Endothelial cell of umbilical vein (primary cell): ENCODE results near the gene LKAAEAR1. TPM values are rescaled to one million over a fixed set of nuclear protein-coding genes. Genes with fewer than 3 reads are reported as not detected.

ENCODE experiments used
- BruUV-seq: library from RNA; stranded (reverse); fragments of 400-500 nt; replicated peaks from 2 replicates; lab custom pipeline; 2021; lab: Mats Ljungman, UMichigan
- CTCF ChIA-PET: fragments of 300-600, 350-600 bp; sonication (Branson Sonifier 250); formaldehyde crosslinking; loops from one replicate; lab custom pipeline; 2021; ENCODE audit warnings: antibody characterized with exemption, inconsistent platforms; lab: Charles Lee
- POLR2A ChIA-PET: fragments of 300-600, 350-600 bp; sonication (Branson Sonifier 250); formaldehyde crosslinking; loops from one replicate; lab custom pipeline; 2021; ENCODE audit warnings: antibody characterized with exemption, inconsistent platforms; lab: Charles Lee
- DNase-seq: peaks from one replicate; pipeline ENCODE4 v3.0.0-alpha.2; 2011; ENCODE audit warnings: low read depth, low spot score
- FAIRE-seq: peaks from 2 replicates; lab custom pipeline; 2011; peaks lifted over from hg19 to GRCh38; lab: Jason Lieb, UNC
- H2AFZ ChIP-seq: 2 replicates; pipeline ENCODE4 v1.6.0; 2012; ENCODE audit warnings: low read depth, low read length, control low read depth, inconsistent platforms
- H3K27ac ChIP-seq: 2 replicates; pipeline ENCODE4 v1.5.1; 2011; ENCODE audit warnings: low read depth, mild to moderate bottlenecking, control low read depth, low read length, moderate library complexity; ENCODE audit not compliant: insufficient read depth
- H3K27me3 ChIP-seq, 2 experiments: 2 replicates each; pipeline versions ENCODE4 v1.6.0 to v1.6.1; 2011; ENCODE audit warnings: low read length in 2 of 2, mixed read lengths in 1 of 2; ENCODE audit not compliant: control insufficient read depth in 2 of 2, insufficient read depth in 2 of 2
- H3K36me3 ChIP-seq, 2 experiments: 2 replicates in 1 of 2; 3 replicates in 1 of 2; pipeline ENCODE4 v1.5.1; 2011; ENCODE audit warnings: low read length in 2 of 2, mild to moderate bottlenecking in 1 of 2, moderate library complexity in 1 of 2; ENCODE audit not compliant: control insufficient read depth in 2 of 2, insufficient read depth in 2 of 2; ENCODE audit errors: extremely low read depth in 1 of 2
- H3K4me1 ChIP-seq: 3 replicates; pipeline ENCODE4 v1.5.1; 2011; ENCODE audit warnings: mild to moderate bottlenecking, low read length; ENCODE audit not compliant: control insufficient read depth, insufficient read depth; ENCODE audit errors: extremely low read depth
- H3K4me2 ChIP-seq: 2 replicates; pipeline ENCODE4 v1.6.1; 2011; ENCODE audit warnings: low read length, control low read depth, mixed read lengths; ENCODE audit not compliant: insufficient read depth
- H3K4me3 ChIP-seq, 3 experiments: fragments of 200-600 bp in 1 of 3; sonication (generic), shearing (Covaris generic) in 1 of 3; replicated peaks in 1 of 3; 2 replicates each; pipeline ENCODE4 v1.5.1; 2011 to 2016; ENCODE audit warnings: control low read depth in 3 of 3, low read length in 3 of 3, mild to moderate bottlenecking in 2 of 3, inconsistent platforms in 1 of 3, low read depth in 1 of 3, moderate library complexity in 1 of 3; ENCODE audit not compliant: insufficient read depth in 1 of 3
- H3K79me2 ChIP-seq: 2 replicates; pipeline ENCODE4 v1.6.0; 2012; ENCODE audit warnings: low read length, inconsistent platforms; ENCODE audit not compliant: control insufficient read depth, insufficient read depth
- H3K9ac ChIP-seq: replicated peaks from 2 replicates; pipeline ENCODE3; 2011; ENCODE audit warnings: low read length, control low read depth; ENCODE audit not compliant: insufficient read depth; ENCODE audit errors: extremely low read depth
- H3K9me1 ChIP-seq: replicated peaks from 3 replicates; pipeline ENCODE4 v1.6.0; 2011; ENCODE audit warnings: mild to moderate bottlenecking, low read length; ENCODE audit not compliant: control insufficient read depth, insufficient read depth; ENCODE audit errors: extremely low read depth
- H3K9me3 ChIP-seq: replicated peaks from 2 replicates; pipeline ENCODE4 v1.5.1; 2012; ENCODE audit warnings: low read length, inconsistent platforms; ENCODE audit not compliant: control insufficient read depth, insufficient read depth
- H4K20me1 ChIP-seq: replicated peaks from 2 replicates; pipeline ENCODE3; 2011; ENCODE audit warnings: mild to moderate bottlenecking, low read length; ENCODE audit not compliant: control insufficient read depth, insufficient read depth; ENCODE audit errors: extremely low read depth
- EZH2 ChIP-seq: IDR thresholded peaks from 2 replicates; pipeline ENCODE4 v1.6.1; 2012; ENCODE audit warnings: borderline replicate concordance, low read depth, mild to moderate bottlenecking, moderate library complexity, low read length, inconsistent platforms; ENCODE audit not compliant: severe bottlenecking
- FOS ChIP-seq: IDR thresholded peaks from 2 replicates; pipeline ENCODE4 v1.6.1; 2011; ENCODE audit warnings: mild to moderate bottlenecking, low read length, moderate library complexity, borderline replicate concordance; ENCODE audit not compliant: insufficient read depth
- GATA2 ChIP-seq: IDR thresholded peaks from 2 replicates; pipeline ENCODE4 v1.7.0; 2011; ENCODE audit warnings: low read depth, mild to moderate bottlenecking, moderate library complexity, mixed read lengths, low read length; ENCODE audit not compliant: insufficient read length, insufficient read depth
- JUN ChIP-seq: IDR thresholded peaks from 2 replicates; pipeline ENCODE4 v1.6.1; 2011; ENCODE audit warnings: borderline replicate concordance, low read depth; ENCODE audit not compliant: insufficient read length, insufficient read depth
- MAX ChIP-seq: IDR thresholded peaks from 2 replicates; pipeline ENCODE4 v1.6.1; 2011; ENCODE audit not compliant: insufficient read depth, insufficient read length
- MYC ChIP-seq: IDR thresholded peaks from one replicate; pipeline ENCODE4 v1.6.1; 2011; ENCODE audit warnings: mild to moderate bottlenecking, low read depth, low read length
- POLR2A ChIP-seq: IDR thresholded peaks from 2 replicates; pipeline ENCODE4 v1.6.1; 2012; ENCODE audit warnings: low read depth, mild to moderate bottlenecking, control low read depth, low read length
- POLR2AphosphoS5 ChIP-seq: IDR thresholded peaks from 2 replicates; pipeline ENCODE4 v1.6.1; 2012; ENCODE audit warnings: low read depth, mild to moderate bottlenecking, control low read depth, low read length, moderate library complexity; ENCODE audit not compliant: insufficient read depth
- dilution Hi-C: fragments of 300-500 bp; cut with MboI; formaldehyde crosslinking; loops from one replicate; pipeline ENCODE4 v1.15.0; 2019; ENCODE audit warnings: low sequenced_read_pairs; ENCODE audit not compliant: extremely low pct_ligation_motif_present
- intact Hi-C: fragments of 100-400 bp; cut with micrococcal nuclease; formaldehyde crosslinking; loops from one replicate; pipeline ENCODE4 v1.10.0; 2022
- polyA plus RNA-seq, 4 experiments: library from polyadenylated mRNA; depleted of rRNA in 3 of 4; stranded (reverse) in 3 of 4; unstranded in 1 of 4; fragments of >200 nt; gene quantifications; 2 replicates each; pipeline versions ENCODE4 v1.2.1 to v1.2.3, GENCODE V29; 2011 to 2012; ENCODE audit warnings: missing spikeins in 1 of 4
- total RNA-seq: library from RNA; stranded (reverse); gene quantifications from 2 replicates; pipeline ENCODE4 v1.2.3, GENCODE V29; 2021
- TF ChIP-seq, protein P1 (sequence below), 2 donors: IDR thresholded peaks; 1 replicate in 1 of 2; 2 replicates in 1 of 2; pipeline ENCODE4 v1.5.1; 2011; ENCODE audit warnings: low read length in 2 of 2, mild to moderate bottlenecking in 2 of 2, moderate library complexity in 2 of 2, control low read depth in 1 of 2, inconsistent platforms in 1 of 2, low read depth in 1 of 2; ENCODE audit not compliant: insufficient read depth in 1 of 2; ENCODE audit errors: extremely low read depth in 1 of 2

The LKAAEAR1 gene
- total and polyA plus RNA-seq, 2 donors (not counting 3 experiments of a cell fraction or from before 2014, with no cell fraction given), result 0.29 TPM; not detected in 1

DNA sequence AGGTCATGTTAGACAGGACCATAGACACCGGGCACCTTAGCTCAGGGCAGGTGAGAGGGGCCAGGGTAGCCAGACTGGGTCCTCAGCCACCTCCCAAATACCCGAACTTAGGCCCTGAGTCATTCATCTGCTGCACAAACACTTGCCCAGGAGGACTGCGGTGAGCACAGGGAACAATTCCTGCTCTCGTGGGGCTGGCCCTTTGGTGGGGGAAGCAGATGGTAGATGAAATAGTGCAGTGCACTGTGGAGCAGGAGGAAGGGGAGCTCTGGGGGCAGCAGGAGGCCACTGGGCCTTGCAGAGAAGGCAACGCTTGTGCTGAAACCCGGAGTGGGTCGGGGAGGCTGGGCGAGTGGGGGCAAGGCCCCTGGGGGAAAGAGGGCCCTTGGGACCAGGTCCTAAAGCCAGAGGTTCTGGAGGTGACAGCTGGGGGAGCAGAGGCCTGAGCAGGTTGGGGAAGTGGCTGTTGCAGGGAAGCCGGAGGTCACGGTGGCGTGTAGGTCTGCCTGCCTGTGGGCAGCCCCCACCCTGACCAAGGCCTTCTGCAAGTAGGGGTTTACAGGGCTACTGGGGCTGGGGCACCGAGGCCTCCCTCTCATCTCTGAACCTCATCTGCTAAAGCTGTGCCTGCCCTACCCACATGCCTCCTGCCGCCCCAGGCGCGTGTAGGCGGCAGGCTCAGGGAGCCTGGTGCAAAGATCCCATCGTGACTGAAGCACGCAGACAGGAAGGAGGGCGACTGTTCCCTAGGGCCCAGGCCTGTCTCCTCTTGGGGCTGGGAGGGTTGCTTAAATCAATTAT, 27.8 kb upstream of the LKAAEAR1 start:
- ChIA-PET POLR2A (no interaction called here), CTCF (interaction anchor here (1.4 to 1.5 kb wide), 3 partner anchors 9 to 29 kb away, joined by 4 to 5 read pairs (median 5); no protein-coding TSS in a partner anchor)
- no peaks in the 10 kb centered on the region for H3K9me1 ChIP-seq
- no peak overlapping the region for H3K4me2 ChIP-seq
- no peak overlapping the region for H3K9ac ChIP-seq
- dilution Hi-C loops, result no loop called here
- no peak overlapping the region for H3K4me3 ChIP-seq
- FAIRE-seq (no peak), DNase-seq (no peak)
- no peaks in the 10 kb centered on the region for H3K9me3 ChIP-seq
- H2AFZ ChIP-seq, result no peak overlapping the region
- no peaks in the 10 kb centered on the region for H3K27me3 ChIP-seq
- no peaks in the 10 kb centered on the region for H3K79me2 ChIP-seq
- intact Hi-C loops, result no loop called here
- H4K20me1 ChIP-seq, result no peaks in the 10 kb centered on the region
- no peak for TF ChIP-seq POLR2A
- TF ChIP-seq POLR2AphosphoS5, result no peak
- TF ChIP-seq JUN, result no peak
- no peak for TF ChIP-seq MYC
- no peak for TF ChIP-seq GATA2
- TF ChIP-seq FOS, result no peak
- TF ChIP-seq EZH2, result no peak
- TF ChIP-seq, protein P1, sequence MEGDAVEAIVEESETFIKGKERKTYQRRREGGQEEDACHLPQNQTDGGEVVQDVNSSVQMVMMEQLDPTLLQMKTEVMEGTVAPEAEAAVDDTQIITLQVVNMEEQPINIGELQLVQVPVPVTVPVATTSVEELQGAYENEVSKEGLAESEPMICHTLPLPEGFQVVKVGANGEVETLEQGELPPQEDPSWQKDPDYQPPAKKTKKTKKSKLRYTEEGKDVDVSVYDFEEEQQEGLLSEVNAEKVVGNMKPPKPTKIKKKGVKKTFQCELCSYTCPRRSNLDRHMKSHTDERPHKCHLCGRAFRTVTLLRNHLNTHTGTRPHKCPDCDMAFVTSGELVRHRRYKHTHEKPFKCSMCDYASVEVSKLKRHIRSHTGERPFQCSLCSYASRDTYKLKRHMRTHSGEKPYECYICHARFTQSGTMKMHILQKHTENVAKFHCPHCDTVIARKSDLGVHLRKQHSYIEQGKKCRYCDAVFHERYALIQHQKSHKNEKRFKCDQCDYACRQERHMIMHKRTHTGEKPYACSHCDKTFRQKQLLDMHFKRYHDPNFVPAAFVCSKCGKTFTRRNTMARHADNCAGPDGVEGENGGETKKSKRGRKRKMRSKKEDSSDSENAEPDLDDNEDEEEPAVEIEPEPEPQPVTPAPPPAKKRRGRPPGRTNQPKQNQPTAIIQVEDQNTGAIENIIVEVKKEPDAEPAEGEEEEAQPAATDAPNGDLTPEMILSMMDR (IDR thresholded peaks at IDR 0.05; ENCODE audit: extremely low read depth in 1 of 2, insufficient read depth in 1 of 2, low read depth in 1 of 2, low read length in 2 of 2), result no peak
- no peak for TF ChIP-seq MAX
- H3K27ac ChIP-seq, result no peak overlapping the region
- no TSS peak for BruUV-seq
- no peaks in the 10 kb centered on the region for H3K4me1 ChIP-seq
- no peaks in the 10 kb centered on the region for H3K36me3 ChIP-seq
